HG02885 (cell line): ENCODE results near the gene GALNT14.

Experiments
- ATAC-seq: cut with Tn5 transposase; IDR thresholded peaks from one replicate; pipeline ENCODE4 v1.9.1; 2021; ENCODE audit warnings: mild to moderate bottlenecking; ENCODE audit not compliant: unreplicated experiment, poor library complexity

The GALNT14 gene

DNA sequence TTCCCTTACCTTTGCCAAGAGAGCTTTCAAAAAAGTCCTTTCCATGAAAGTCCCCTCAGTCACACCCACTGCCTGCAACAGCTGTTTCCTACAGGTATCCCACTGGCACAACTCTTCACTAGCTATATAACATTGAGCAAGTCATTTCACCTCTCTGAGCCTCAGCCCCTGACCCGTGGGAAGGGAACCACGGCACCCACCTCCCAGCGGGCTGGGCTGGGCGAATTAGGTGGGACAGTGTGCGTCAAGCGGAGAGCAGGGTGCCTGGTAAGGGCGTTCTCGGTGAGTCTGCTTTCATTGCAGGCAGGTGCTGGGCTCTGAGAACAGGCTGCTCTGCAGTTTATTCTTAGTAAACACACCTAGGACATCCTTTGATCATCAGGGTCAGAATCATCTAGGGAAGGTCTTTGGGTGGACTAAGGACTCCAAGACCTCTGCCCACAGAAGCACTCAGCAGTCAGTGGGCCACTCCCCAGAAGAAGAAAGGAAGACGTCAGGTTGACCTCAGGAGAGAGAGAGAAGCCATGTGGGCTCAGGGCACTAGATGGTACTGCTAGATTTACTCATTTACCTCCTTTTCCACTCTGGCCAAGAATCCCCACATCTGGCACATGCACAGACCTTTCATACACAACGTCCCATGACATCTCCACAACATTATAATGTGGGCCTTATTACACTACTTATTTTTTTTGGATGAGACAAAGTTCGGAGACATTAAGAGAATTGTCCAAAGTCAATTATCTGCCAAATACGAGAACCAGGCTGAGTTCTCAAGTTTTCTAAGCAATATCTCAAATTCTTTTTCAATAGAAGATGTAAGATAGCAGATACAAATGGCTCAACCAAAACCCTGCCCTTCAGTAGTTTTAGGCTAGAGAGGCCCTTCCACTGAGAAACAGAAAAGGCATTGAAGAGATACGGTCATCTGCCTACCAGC lies 79.9 kb downstream of the GALNT14 start:
- no peak for ATAC-seq

DNA sequence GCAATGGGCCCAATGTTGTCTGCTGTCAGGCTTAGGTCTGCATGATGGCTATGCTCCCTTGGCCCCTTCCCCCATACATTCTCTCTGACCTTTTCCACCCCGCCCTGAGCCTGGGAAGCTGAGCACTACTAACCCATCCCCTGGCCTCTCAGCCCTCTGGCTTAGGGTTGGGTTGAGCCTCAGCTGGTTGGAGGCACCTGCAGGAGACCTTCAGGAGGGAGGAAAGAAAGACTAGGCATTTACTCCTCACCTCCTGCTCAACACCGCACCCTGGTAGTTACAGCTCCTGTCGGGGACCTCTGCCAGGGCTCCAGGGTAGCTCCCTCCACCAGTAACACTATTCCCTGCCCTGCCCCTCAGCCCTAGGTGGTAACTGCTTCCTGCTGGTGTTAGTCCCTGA lies 80.5 kb downstream of the GALNT14 start:
- no peak for ATAC-seq

DNA sequence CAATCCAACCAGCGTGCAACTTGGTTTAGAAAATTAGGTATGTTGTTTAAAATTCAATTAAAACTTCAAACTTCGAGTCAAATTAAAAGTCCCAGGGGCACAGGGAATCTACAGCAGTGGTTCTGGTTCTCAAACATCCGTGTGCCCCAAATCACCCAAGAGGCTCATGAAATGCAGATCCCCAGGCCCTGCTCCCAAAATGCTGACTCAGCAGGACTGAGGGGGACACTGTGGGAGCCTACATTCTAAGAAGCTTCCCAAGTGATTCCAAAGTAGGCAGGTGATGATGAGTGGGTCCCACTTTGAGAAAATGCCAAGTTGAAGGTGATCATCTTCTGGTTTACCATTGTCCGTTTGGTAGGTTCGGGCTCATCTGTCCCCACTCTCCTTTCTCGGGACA lies 82.3 kb downstream of the GALNT14 start:
- ATAC-seq, result no peak

DNA sequence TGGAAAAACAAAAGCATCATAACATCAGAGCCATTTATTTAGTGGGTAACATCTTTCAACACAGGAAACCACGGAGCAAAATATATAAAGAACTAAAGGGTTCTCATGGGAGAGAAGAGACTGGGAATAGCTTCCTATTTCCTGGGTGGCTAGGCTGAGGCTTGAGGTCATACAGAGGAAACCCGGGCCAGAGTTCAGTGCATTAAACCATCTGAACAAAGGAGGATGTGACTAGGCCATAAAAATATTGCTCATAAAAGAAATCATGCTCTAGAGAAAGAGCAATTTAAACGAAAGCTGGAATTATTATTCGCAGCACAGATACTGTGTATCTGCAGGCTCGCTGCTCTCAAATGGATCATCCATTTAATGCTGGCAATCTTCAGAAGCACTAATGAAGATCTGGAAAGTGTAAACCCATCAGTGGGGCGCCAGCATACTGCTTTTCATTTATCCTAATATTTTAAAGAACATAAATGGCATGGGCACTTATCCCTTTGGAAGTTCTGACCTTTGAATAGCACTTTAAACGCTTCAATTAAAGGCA lies 83.3 kb downstream of the GALNT14 start:
- no peak for ATAC-seq

DNA sequence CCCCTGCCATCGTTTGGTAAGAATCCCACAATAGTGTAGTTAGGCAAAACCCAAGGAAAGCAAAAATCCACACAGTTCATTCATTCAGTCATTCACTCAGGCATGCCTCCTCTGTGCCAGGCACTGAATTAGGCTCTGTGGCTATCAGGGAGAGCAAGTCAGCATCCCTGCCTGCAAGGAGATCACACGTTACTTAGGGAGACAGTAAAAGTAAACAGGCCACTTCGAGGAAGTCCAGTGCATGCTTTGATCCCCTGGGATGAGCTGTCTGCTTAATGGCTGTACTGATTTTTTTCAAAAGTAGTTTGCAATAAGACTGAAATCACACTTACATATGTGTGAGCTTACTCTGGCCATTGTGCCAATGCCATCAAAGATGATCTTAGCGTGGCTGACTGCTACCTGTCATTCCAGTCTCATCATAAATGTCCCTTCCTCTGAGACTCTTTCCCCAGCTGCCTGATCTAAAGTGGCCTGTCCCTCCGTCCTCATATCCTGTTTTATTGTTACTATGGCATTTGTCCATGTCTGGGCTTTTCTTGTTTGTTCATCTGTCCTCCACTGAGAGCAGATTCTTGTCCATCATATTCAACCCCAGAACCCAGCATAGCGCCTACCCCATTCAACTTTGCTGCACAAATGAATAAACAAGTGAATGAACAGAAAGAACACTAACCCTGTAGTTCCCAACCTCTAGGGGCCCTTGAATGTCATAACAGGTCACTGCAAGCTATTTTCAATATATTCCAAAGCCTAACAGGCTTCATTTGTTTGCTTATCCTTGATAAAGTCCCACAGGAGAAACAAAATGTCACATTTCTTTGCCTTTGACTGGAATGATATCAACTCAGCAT lies 84.1 kb downstream of the GALNT14 start:
- ATAC-seq, result no peak

DNA sequence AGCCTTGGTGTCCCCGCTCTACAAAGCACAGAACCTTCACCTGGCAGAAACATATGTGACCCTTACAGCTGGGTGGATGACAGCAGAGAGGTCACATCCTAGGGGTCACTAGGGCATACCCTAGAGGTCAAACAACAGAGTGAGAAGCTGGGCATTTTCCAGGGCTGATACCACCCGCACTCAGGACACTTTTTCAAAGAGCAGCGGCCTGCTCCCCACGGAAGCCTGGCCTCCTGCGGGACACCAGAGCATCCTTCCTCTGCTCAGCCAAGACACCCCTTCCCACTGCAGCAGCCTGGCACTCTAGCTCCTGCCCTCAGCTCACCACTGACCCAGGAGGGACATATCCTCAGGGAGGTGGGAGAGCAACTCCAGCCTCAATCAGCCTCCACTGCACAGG lies 86.0 kb downstream of the GALNT14 start:
- no peak for ATAC-seq

DNA sequence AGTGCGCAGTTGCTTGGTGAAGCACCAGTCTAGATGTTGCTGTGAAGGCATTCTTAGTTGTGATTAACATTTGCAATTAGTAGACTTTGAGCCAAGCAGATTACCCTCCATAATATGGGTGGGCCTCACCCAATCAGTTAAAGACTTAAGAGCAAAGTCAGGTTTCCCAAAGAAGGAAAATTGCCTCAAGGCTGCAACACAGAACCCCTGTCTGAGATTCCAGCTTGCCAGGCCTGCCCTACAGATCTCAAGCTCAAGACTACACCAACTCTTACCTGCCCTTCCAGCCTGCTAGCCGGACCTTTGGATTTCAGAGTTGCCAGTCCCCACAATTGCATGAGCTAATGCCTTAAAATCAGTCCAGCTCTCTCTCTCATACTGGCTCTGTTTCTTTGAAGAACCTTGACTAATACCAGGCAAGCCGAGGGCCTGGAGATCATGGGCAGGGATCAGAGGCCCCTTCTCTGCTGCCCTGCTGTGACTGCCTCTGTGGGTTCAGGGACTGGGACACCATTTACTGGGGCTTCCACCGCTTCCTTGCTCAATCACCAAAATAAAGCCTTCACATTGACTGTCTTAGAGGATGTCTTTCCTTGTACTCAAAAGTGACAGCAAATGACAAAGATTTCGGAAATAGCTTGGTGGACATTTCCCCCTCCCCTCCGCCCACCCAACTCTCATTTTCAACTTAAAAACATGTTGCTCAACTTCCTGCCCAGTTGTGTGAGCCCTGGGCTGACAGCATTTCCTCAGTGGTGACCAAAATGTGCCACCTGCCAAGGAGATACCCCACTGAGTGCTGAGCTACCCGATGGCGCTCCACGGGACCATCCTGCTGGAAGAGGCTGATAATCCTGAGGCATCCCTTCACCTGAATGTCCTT lies 86.7 kb downstream of the GALNT14 start:
- no peak for ATAC-seq

DNA sequence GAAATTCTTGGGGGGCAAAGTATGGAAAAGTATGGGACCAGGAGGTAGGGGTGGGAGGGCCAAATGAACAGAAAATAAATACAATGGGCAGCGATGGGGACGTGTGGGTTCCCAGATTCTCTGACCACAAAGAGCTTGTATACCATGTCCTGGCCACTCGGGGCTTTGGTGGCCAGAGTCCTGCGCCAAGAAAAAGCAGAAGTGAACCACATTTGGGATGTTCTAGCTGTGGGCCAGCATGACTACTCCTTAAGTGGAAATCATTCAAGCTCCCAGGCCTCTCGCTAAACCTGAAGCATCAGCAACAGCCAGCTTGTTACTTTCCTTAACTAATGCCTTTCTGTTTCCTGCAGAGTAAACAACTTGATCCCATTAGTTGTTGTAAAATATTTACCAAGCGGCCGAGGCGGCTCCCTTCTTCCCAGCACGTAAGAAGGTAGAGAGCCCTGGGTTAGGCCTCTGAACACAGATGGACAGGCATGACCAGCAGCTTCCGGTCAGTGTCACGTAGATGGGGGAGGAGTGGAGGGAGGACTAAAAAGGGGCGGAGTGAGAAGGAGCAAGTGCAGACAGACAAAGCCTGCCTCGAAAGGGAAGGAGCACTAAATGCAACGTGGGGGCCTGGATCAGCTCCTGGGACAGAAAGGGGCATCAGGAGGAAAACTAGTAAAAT lies 88.2 kb downstream of the GALNT14 start:
- no peak for ATAC-seq

DNA sequence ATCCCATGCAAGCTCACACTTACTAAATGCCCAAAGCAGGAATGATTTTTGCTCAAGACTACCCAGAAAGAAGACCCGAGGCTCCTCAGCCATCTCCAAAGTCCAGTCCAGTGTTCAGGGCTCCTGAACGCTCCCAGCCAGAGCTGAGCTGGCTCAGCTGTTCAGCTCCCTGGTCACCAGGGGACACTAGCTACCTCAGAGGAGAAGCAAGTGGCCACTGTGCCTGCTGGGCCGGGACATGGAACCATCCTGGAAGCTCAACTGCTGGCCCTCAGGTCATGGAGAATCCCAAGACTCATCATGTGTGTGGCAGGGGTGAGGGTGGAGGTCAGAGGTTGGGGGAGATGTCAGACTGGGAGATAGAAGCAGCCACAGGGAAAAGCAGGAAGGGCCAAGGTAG lies 89.0 kb downstream of the GALNT14 start:
- no peak for ATAC-seq

DNA sequence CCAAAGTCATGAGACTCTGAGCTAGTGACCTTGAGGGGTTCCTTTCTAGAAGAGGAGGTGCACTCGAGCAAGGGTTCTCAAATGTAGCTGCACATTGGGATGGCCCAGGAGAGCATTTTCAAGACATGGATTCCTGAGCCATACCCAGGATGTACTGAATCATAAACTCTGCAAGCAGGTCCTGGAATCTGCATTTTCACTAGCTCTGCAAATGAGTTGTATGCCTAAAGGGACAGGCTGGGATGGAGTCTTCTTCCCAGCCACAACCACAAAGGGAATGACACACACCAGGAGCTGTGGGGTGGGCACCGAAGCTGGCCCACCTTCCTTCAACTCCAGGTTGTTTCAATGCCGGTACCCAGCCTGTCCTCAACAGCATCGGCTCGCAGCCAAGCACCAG lies 90.6 kb downstream of the GALNT14 start:
- ATAC-seq, result no peak

DNA sequence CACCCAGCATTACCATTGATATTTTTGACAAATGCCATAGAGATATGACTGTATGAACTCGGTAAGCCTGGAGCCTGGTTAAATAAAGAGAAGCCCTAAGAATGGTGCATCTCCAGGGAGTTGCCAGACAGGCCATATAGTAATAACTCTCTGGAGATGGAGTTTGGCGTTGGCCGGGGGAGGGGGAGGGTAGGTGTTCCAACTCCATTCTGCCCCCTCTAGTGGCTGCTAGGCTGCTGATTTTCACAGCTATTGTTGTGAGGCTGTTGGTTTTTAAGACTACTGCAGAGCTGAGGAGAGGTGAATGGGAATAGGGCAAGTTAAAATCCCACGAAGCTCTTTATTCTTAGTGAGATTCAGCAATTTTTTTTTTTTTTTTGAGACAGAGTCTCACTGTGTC lies 99.9 kb downstream of the GALNT14 start:
- ATAC-seq, result no peak

DNA sequence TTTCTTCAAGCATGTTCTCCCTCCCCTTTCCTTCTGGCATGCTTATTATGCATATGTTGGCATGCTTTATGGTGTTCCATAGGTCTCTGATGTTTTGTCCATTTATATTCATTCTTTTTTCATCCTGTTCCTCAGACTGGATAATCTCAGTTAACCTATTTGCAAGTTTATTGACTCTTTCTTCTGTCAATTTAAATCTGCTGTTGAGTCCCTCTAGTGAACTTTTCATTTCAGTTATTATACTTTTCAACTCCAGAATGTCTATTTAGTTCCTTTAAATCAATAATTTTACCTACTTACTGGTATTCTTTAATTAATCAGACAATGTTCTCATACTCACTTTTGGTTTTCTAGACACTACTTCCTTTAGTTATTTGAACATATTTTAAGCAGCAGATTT lies 101.2 kb downstream of the GALNT14 start:
- ATAC-seq, result no peak

DNA sequence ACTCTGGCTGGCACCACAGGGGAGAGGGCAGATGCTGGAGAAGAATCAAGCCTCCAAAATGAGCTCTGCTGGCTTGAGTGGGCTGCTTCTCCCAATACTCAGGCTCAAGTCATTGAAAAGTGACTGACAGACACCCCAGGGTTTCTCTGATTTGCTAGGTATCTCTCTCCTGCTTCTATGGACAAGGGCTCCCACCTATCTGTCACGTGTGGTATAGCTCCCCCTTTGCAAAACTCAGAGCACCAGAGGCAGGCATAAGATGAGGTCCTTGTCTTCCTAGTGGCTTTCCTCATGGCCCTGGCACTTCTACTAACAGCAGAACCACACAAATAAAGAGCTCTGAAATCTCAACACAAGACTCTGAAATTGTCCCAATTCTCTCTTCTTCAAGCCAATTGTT lies 105.2 kb downstream of the GALNT14 start:
- no peak for ATAC-seq

DNA sequence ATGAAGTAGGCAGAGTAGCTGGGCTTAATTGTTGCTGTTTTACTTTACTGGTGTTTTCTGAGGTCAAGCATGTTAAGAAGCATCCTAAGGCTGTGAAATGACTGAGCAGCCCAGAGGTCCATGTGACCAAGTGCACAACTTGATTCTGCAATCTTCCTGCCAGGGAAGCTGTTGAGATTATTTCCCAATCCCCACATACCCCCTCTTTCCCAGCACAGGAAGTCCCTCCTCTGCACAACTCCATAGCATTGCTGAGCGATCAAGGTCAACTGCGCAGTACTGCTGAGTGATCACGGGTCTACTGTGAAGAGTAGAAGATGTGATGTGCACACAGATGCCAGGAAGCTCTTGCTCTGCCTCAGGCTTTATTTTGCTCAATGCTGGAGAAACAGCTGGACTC lies 105.8 kb downstream of the GALNT14 start:
- ATAC-seq, result no peak

DNA sequence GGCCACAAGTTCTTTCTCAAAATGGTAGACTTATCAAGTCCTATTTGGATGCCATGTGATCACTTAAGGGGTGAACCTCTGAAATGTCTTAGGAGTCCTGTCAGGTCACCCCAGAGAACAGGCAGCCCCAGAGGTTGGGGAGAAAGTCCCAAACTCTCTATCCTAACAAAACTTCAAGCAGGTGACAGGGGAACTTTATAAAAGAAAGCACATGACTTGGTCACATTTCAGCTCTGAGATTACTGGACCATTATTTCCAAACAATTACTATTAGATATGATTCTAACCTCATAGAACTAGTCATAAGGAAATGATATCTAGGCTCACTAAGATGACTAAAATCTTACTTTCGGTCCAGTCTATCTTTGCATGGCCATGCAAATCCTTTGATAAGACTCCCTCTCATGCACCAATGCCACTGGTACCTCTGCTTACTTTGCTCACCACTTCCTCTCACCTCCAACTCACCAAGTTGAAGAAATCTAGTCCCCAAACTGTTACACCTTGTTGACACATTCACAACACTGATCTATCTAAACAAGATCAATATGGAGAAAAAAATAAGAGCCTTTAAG lies 107.0 kb downstream of the GALNT14 start:
- ATAC-seq, result peak; percentile 94

DNA sequence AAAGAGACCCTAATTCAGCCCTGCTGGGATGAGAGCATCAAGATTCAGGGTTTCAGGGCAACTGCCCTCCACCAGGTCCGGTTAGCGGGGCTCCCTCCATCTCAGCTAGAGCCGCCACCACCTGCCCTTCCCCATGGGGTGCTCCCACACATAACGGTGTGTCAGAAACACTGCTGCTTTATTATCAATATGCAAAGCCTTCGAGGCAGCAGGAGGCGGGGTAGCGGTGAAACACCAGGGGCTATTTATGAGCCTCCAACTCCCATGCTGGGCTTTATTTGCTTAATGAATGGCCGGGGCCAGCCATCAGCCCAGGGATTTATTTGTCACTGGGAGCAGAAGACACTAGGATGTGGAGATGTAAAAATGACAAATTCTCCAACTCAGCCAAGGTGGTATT lies 109.8 kb downstream of the GALNT14 start:
- no peak for ATAC-seq

DNA sequence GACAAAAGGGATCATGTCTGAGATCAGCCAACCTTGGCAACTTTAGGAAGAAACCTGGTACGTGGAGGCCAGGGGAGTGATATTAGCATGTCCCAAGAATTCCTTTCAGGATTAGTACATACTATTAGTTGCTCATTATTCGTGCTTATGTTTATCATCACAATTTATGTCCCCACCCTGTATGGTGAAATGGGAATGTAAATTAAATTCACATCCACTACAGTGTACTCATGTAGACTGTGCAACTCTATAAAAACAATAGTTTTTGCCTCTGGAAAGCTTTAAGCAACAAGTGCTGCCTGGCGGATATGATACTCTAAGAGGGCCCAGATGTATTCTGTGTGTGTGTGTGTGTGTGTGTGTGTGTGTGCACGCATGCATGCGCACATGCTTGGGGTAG lies 110.7 kb downstream of the GALNT14 start:
- ATAC-seq, result no peak

DNA sequence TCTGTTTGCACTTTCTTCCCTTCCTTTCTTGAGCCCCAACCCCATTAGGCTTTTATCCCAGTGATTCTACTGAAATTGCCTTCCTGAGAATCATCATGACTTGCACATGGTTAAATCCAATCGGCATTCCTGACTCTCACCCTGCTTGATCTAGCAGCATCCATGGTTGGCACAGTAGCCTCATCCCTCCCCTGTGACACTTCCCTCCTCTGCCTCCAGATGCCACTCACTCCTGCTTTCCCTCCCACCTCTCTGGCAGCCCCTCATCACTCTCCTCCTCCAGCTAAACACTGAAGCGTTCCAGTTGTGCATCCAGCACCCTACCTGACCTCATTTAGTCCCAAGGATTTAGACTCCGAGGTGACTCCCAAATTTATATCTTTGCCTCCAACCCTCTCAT lies 114.7 kb downstream of the GALNT14 start:
- ATAC-seq, result no peak

DNA sequence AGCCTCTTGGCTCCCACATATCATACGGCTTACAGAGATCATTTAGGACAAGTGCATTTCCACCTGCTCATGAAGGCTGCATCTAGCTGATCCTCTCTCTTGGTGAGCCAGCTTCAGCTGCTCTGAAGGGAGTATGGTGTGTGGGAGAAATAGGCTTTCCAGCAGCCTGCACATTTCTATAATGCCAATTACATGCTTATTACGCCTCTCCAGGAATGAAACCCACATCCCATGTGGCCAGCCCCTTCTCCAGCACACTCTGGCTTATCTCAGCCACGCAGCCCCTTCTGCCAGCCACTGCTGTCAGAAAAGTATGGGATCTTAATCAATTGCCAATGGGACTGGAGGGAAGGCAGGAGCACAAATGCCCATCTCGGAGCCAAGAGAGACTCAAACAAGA lies 117.5 kb downstream of the GALNT14 start:
- ATAC-seq, result no peak
